Osteocyte (in vitro differentiated cells): ENCODE data around the gene OR10J4. TPM values are rescaled to one million over a fixed set of nuclear protein-coding genes. Genes with fewer than 3 reads are reported as not detected.
"Not testable (repeated sequence)": the region's sequence is repeated elsewhere in the genome, so short reads cannot be mapped to it uniquely, and the experiment has no call there.

Experiments
- DNase-seq: peaks from one replicate; pipeline ENCODE4 v3.0.0; 2021; ENCODE audit warnings: mixed read lengths; ENCODE audit not compliant: unreplicated experiment; ENCODE audit errors: extremely low spot score
- H3K27ac Mint-ChIP-seq: one replicate; pipeline ENCODE4 v1.8.0; 2021; ENCODE audit warnings: mild to moderate bottlenecking, mixed read lengths; ENCODE audit not compliant: unreplicated experiment
- H3K27me3 Mint-ChIP-seq: one replicate; pipeline ENCODE4 v1.8.0; 2021; ENCODE audit warnings: mixed read lengths; ENCODE audit not compliant: unreplicated experiment
- H3K36me3 Mint-ChIP-seq: one replicate; pipeline ENCODE4 v1.8.0; 2021; ENCODE audit warnings: mixed read lengths; ENCODE audit not compliant: unreplicated experiment
- H3K4me1 Mint-ChIP-seq: one replicate; pipeline ENCODE4 v1.8.0; 2021; ENCODE audit warnings: mixed read lengths; ENCODE audit not compliant: unreplicated experiment
- H3K4me3 Mint-ChIP-seq: one replicate; pipeline ENCODE4 v1.8.0; 2021; ENCODE audit warnings: mild to moderate bottlenecking, moderate library complexity, mixed read lengths; ENCODE audit not compliant: unreplicated experiment
- H3K9me3 Mint-ChIP-seq: one replicate; pipeline ENCODE4 v1.8.0; 2021; ENCODE audit warnings: mixed read lengths; ENCODE audit not compliant: unreplicated experiment
- CTCF ChIP-seq: fragments of 200-600 bp; sonication (generic); IDR thresholded peaks from 2 replicates; pipeline ENCODE4 v1.5.0; 2021; ENCODE audit warnings: antibody characterized with exemption, mild to moderate bottlenecking, moderate library complexity
- total RNA-seq: library from RNA; stranded (reverse); gene quantifications from 2 replicates; pipeline ENCODE4 v1.2.1, GENCODE V29; 2021

The OR10J4 gene
- total RNA-seq, 1 donor from 2014 or later = not detected

GRCh38 chr1:159442428-159442827 is 10.4 kb downstream of the OR10J4 start:
- no peaks in the 10 kb centered on the region for H3K36me3 Mint-ChIP-seq
- H3K27ac Mint-ChIP-seq = no peak overlapping the region
- H3K4me1 Mint-ChIP-seq = no peaks in the 10 kb centered on the region
- DNase-seq = no peak
- H3K4me3 Mint-ChIP-seq = no peak overlapping the region
- H3K27me3 Mint-ChIP-seq = peaks cover 8% of the 10 kb centered on the region
- TF ChIP-seq CTCF = no peak
- no peaks in the 10 kb centered on the region for H3K9me3 Mint-ChIP-seq

- H3K9me3 Mint-ChIP-seq = peaks cover 6% of the 10 kb centered on the region
These were observed 11.2 kb downstream of the OR10J4 start for GRCh38 chr1:159443066-159443750.

GRCh38 chr1:159444511-159444910 is 12.5 kb downstream of the OR10J4 start:
- no peak overlapping the region for H3K27ac Mint-ChIP-seq
- H3K27me3 Mint-ChIP-seq = peaks cover 6% of the 10 kb centered on the region
- DNase-seq = no peak
- no peaks in the 10 kb centered on the region for H3K36me3 Mint-ChIP-seq
- TF ChIP-seq CTCF = no peak
- no peak overlapping the region for H3K4me3 Mint-ChIP-seq
- H3K4me1 Mint-ChIP-seq = no peaks in the 10 kb centered on the region
- H3K9me3 Mint-ChIP-seq = peaks cover 8% of the 10 kb centered on the region

More at GRCh38 chr1:159443066-159443750, 11.2 kb downstream of the OR10J4 start:
- no peak for DNase-seq
- Mint-ChIP-seq H3K36me3 (no peaks in the 10 kb centered on the region), H3K27ac (no peak overlapping the region), H3K4me3 (no peak overlapping the region), H3K4me1 (no peaks in the 10 kb centered on the region), H3K27me3 (peaks cover 8% of the 10 kb centered on the region)
- no peak for TF ChIP-seq CTCF

- H3K4me1 Mint-ChIP-seq = no peaks in the 10 kb centered on the region
- H3K4me3 Mint-ChIP-seq = no peak overlapping the region
- no peaks in the 10 kb centered on the region for H3K36me3 Mint-ChIP-seq
- no peaks in the 10 kb centered on the region for H3K27me3 Mint-ChIP-seq
- TF ChIP-seq CTCF = no peak
- H3K9me3 Mint-ChIP-seq = peaks cover 18% of the 10 kb centered on the region
- H3K27ac Mint-ChIP-seq = no peak overlapping the region
- no peak for DNase-seq
These were observed 16.2 kb downstream of the OR10J4 start for GRCh38 chr1:159448181-159448580.

- H3K4me3 Mint-ChIP-seq, H3K4me1 Mint-ChIP-seq, H3K27ac Mint-ChIP-seq, H3K27me3 Mint-ChIP-seq, DNase-seq, H3K36me3 Mint-ChIP-seq: not testable (repeated sequence)
- H3K9me3 Mint-ChIP-seq = peaks cover 18% of the 10 kb centered on the region
These were observed 17.6 kb downstream of the OR10J4 start for GRCh38 chr1:159449605-159450004.
